AG04450 (cell line): Measurements from ENCODE around the gene ADGRG6. TPM values are rescaled to one million over a fixed set of nuclear protein-coding genes. Genes with fewer than 3 reads are reported as not detected.

Experiments used
- CTCF ChIA-PET: fragments of 300-600, 350-600 bp; formaldehyde crosslinking; extraction: SDS; loops from one replicate; lab custom pipeline; 2022; ENCODE audit warnings: antibody characterized with exemption, inconsistent platforms; lab: Charles Lee
- POLR2A ChIA-PET: fragments of 350-600 bp; formaldehyde crosslinking; extraction: SDS; loops from one replicate; lab custom pipeline; 2021; ENCODE audit warnings: antibody characterized with exemption, inconsistent platforms; lab: Yijun Ruan, JAX
- DNase-seq: peaks from one replicate; pipeline ENCODE4 v3.0.0-alpha.2; 2011; ENCODE audit warnings: low read depth, low spot score
- H3K27ac ChIP-seq: one replicate; pipeline ENCODE4 v1.5.1; 2012; ENCODE audit warnings: low read depth, low read length, control low read depth
- H3K27me3 ChIP-seq: one replicate; pipeline ENCODE4 v1.6.0; 2012; ENCODE audit warnings: low read length; ENCODE audit not compliant: control insufficient read depth, insufficient read depth
- H3K4me3 ChIP-seq: 2 replicates; pipeline ENCODE4 v1.5.1; 2011; ENCODE audit warnings: mild to moderate bottlenecking, low read depth, low read length, control low read depth
- H3K9me3 ChIP-seq: 2 replicates; pipeline ENCODE4 v1.5.1; 2012; ENCODE audit warnings: low read length; ENCODE audit not compliant: control insufficient read depth, insufficient read depth
- polyA plus RNA-seq: library from polyadenylated mRNA; depleted of rRNA; stranded (reverse); fragments of >200 nt; gene quantifications from 2 replicates; pipeline ENCODE4 v1.2.3, GENCODE V29; 2011
- TF ChIP-seq, protein P1 (sequence below): IDR thresholded peaks from 2 replicates; pipeline ENCODE4 v1.5.1; 2011; ENCODE audit warnings: low read depth, low read length, control low read depth, inconsistent platforms

ADGRG6 gene
- polyA plus RNA-seq, 1 experiment = 16.2 TPM

DNA sequence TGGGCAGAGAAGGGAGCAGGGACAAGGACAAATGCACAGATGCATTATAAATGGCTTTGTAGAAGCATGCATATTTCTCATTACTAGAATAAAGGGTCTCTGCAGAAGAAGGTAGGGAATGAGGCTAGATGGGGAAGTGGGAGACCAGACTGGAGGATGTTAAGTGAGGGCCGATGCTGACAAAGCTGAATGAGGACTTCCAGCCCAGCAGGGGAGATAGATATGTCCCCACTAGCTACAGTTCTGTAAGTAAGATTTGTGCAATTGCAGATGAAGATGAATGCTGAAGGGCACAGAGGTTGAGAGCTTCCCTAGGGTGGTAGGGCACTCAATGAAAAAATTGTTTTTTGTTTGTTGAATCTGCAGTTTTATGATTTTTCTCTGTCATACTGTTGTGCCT is 16.9 kb downstream of the ADGRG6 start:
- CTCF ChIA-PET = no interaction called here

DNA sequence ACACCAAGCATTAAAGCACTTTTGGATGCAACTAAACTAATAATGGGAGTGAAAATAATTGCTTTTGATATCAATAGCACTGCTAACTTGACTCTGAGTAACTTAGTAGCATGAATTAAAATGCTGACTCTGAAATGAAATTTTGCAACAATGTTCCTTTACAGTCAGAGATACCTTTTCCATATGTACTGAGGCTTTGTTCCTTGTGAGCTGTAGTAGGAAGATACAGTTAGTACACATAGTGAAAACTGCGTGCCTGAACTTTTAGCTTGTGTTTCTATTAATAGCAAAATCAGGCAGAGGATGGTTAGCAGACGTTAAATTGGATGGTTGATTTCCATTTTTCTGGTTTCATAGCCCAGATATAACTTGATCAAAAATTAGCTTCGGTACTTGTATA is 18.6 kb downstream of the ADGRG6 start:
- POLR2A ChIA-PET = no interaction called here
- Histone ChIP-seq H3K4me3 (no peak overlapping the region), H3K9me3 (no peaks in the 10 kb centered on the region), H3K27ac (no peak overlapping the region), H3K27me3 (no peaks in the 10 kb centered on the region)
- DNase-seq = no peak
- TF ChIP-seq, protein P1, sequence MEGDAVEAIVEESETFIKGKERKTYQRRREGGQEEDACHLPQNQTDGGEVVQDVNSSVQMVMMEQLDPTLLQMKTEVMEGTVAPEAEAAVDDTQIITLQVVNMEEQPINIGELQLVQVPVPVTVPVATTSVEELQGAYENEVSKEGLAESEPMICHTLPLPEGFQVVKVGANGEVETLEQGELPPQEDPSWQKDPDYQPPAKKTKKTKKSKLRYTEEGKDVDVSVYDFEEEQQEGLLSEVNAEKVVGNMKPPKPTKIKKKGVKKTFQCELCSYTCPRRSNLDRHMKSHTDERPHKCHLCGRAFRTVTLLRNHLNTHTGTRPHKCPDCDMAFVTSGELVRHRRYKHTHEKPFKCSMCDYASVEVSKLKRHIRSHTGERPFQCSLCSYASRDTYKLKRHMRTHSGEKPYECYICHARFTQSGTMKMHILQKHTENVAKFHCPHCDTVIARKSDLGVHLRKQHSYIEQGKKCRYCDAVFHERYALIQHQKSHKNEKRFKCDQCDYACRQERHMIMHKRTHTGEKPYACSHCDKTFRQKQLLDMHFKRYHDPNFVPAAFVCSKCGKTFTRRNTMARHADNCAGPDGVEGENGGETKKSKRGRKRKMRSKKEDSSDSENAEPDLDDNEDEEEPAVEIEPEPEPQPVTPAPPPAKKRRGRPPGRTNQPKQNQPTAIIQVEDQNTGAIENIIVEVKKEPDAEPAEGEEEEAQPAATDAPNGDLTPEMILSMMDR = no peak
- CTCF ChIA-PET = no interaction called here

More for the DNA sequence above, 16.9 kb downstream of the ADGRG6 start:
- TF ChIP-seq, protein P1 = no peak
- H3K9me3 ChIP-seq = no peaks in the 10 kb centered on the region
- H3K27me3 ChIP-seq = no peaks in the 10 kb centered on the region
- no peak for DNase-seq
- H3K27ac ChIP-seq = no peak overlapping the region
- POLR2A ChIA-PET = no interaction called here
- no peak overlapping the region for H3K4me3 ChIP-seq

DNA sequence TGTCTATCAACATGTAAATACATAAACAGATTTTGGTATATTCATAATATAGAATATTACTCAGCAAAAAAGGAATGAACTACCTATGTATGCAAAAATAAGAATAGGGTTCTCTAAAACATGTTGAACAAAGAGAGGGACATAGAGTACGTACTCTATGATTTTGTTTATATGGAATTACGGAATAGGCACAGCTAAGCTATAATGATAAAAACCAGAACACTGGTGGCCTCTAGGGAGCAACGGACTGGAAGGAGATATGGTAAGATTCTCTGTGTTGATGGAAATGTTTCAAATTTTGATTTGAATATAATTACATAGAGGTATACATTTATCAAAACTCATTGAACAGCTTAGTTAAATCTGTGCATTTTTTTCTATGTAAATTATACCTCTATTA is 19.6 kb downstream of the ADGRG6 start:
- POLR2A ChIA-PET = interaction anchor here (0.6 kb wide), 1 partner anchor 113 kb away, joined by 6 read pairs; no protein-coding TSS in a partner anchor
- DNase-seq = no peak
- TF ChIP-seq, protein P1 = no peak
- H3K27ac ChIP-seq = no peak overlapping the region
- no peaks in the 10 kb centered on the region for H3K9me3 ChIP-seq
- CTCF ChIA-PET = no interaction called here
- H3K27me3 ChIP-seq = no peaks in the 10 kb centered on the region
- H3K4me3 ChIP-seq = no peak overlapping the region

DNA sequence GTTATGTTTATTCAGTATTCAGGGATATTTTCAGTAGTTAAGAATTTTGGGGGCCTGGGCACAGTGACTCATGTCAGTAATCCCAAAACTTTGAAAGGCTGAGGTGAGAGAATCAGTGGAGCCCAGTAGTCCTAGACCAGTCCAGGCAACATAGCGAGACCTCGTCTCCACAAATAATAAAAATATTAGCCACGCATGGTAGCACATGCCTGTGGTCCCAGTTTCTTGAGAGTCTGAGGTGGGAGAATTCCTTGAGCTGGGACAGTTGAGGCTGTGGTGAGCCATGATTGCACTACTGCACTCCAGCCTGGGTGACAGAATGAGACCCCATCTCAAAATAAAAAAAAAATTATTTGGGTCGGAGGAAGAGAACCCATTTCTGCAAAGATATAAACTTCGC is 20.3 kb downstream of the ADGRG6 start:
- TF ChIP-seq, protein P1 = no peak
- H3K4me3 ChIP-seq = no peak overlapping the region
- DNase-seq = no peak
- no peak overlapping the region for H3K27ac ChIP-seq
- H3K27me3 ChIP-seq = no peaks in the 10 kb centered on the region
- ChIA-PET POLR2A (no interaction called here), CTCF (no interaction called here)
- no peaks in the 10 kb centered on the region for H3K9me3 ChIP-seq

DNA sequence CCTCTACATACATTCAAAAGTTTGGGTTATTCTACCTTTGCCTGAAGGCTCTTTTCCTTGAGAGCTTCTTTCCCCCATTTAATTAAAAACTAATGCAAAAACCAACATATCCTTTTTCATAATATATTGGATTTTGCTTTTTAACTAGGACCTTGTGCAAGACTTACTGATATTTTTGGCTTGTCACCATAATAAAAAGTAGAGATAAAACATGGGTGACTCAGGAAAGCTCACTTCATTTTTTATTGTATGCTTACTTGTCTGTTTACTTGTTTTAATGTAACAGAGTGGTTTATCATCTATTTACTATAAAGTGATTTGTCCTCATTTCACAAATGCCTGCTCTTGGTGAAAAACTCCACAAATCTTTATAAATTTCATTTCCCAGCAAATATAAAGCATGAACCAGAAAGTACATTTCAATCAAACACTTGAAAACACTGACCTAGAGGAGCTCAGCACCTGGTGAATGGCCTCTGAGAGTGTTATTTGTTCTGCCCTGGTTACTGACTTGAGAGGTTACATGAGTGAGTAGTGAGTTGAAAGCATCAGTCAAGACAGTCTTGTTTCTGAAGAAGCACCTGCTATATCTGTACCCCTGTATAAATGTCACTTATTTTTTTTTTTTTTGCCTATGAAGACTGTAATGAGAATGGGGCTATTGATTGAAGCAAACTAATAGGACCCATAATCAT is 20.8 kb downstream of the ADGRG6 start:
- no peaks in the 10 kb centered on the region for H3K9me3 ChIP-seq
- H3K27ac ChIP-seq = no peak overlapping the region
- no peak overlapping the region for H3K4me3 ChIP-seq
- ChIA-PET CTCF (no interaction called here), POLR2A (no interaction called here)
- DNase-seq = no peak
- no peaks in the 10 kb centered on the region for H3K27me3 ChIP-seq
- TF ChIP-seq, protein P1 = no peak
